ENCODE results near the gene GATB. TPM values are rescaled to one million over a fixed set of nuclear protein-coding genes. Genes with fewer than 3 reads are reported as not detected.

GATB gene
- total and polyA plus RNA-seq, 2 donors (not counting 3 experiments of a cell fraction or from before 2014, with no cell fraction given), result 14.4 to 17.7 TPM

DNA sequence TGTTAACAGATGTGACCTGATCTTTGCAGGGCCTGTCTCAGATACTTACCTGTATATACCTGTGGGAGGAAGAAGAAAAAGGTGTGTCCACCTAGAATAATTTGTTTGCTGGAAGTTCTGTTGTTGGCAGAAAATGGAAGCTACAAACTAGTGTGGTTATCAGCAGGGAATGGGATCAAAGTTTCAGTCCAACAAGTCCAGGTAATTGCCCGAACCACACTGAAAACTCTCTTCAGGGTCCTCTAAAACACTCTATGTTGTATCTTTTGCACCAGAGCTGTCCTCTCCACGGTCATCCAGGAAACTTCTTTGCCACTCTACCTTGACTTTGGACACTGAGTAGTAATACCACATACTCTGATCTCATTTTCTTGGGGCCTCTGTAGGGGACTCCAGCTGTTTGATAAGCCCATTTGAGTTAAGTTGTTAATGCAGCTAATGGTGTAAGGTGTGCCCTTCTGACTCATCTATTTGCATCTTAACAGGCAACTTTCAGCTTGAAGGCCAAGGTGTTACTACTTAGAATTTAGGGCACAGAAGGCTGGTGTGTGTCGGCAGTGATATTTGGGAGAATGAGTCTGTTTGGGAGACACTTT lies 38.7 kb upstream of the GATB start:
- no TSS peak for BruUV-seq (replicated peaks)
- no peak overlapping the region for H3K9ac ChIP-seq (replicated peaks; ENCODE audit: extremely low read depth, insufficient read depth, low read length)
- ChIA-PET CTCF (interaction anchor here (1.2 to 1.6 kb wide), 2 partner anchors 20 to 21 kb away, joined by 3 read pairs; no protein-coding TSS in a partner anchor), POLR2A (no interaction called here)
- dilution Hi-C loops (cut with MboI; ENCODE audit: extremely low pct_ligation_motif_present, low sequenced_read_pairs), result no loop called here
- no peak overlapping the region for H3K4me3 ChIP-seq (replicated peaks in 1 of 3; ENCODE audit: insufficient read depth in 1 of 3, low read depth in 1 of 3, low read length in 3 of 3)
- peaks cover 2 to 3% of the 10 kb centered on the region in 2 experiments for H3K27me3 ChIP-seq (ENCODE audit: control insufficient read depth in 2 of 2, insufficient read depth in 2 of 2, low read length in 2 of 2)
- no peak overlapping the region for H3K27ac ChIP-seq (ENCODE audit: insufficient read depth, low read depth, low read length)
- TF ChIP-seq POLR2A (IDR thresholded peaks at IDR 0.05; ENCODE audit: low read depth, low read length) (no peak), GATA2 (IDR thresholded peaks at IDR 0.05; ENCODE audit: insufficient read depth, insufficient read length, low read depth, low read length) (no peak), EZH2 (IDR thresholded peaks at IDR 0.05; ENCODE audit: borderline replicate concordance, low read depth, low read length, severe bottlenecking) (no peak), POLR2AphosphoS5 (IDR thresholded peaks at IDR 0.05; ENCODE audit: insufficient read depth, low read depth, low read length) (no peak), MYC (IDR thresholded peaks at IDR 0.05; ENCODE audit: low read depth, low read length) (no peak), JUN (IDR thresholded peaks at IDR 0.05; ENCODE audit: borderline replicate concordance, insufficient read depth, insufficient read length, low read depth) (no peak), CTCF (IDR thresholded peaks at IDR 0.05; ENCODE audit: extremely low read depth in 1 of 2, insufficient read depth in 1 of 2, low read depth in 1 of 2, low read length in 2 of 2) (no peak), FOS (IDR thresholded peaks at IDR 0.05; ENCODE audit: borderline replicate concordance, insufficient read depth, low read length) (no peak)
- TF ChIP-seq, protein P1, sequence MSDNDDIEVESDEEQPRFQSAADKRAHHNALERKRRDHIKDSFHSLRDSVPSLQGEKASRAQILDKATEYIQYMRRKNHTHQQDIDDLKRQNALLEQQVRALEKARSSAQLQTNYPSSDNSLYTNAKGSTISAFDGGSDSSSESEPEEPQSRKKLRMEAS (IDR thresholded peaks at IDR 0.05; ENCODE audit: insufficient read depth, insufficient read length), result no peak
- no peaks in the 10 kb centered on the region for H3K9me3 ChIP-seq (replicated peaks; ENCODE audit: control insufficient read depth, insufficient read depth, low read length)
- H3K79me2 ChIP-seq (ENCODE audit: control insufficient read depth, insufficient read depth, low read length), result no peaks in the 10 kb centered on the region
- H3K9me1 ChIP-seq (replicated peaks; ENCODE audit: control insufficient read depth, extremely low read depth, insufficient read depth, low read length), result no peaks in the 10 kb centered on the region
- H2AFZ ChIP-seq (ENCODE audit: low read depth, low read length), result no peak overlapping the region
- H4K20me1 ChIP-seq (replicated peaks; ENCODE audit: control insufficient read depth, extremely low read depth, insufficient read depth, low read length), result no peaks in the 10 kb centered on the region
- DNase-seq (ENCODE audit: low read depth, low spot score) (no peak), FAIRE-seq (no peak)
- no peaks in the 10 kb centered on the region for H3K36me3 ChIP-seq (ENCODE audit: control insufficient read depth in 2 of 2, extremely low read depth in 1 of 2, insufficient read depth in 2 of 2, low read length in 2 of 2)
- no peak overlapping the region for H3K4me2 ChIP-seq (ENCODE audit: insufficient read depth, low read length)
- no peaks in the 10 kb centered on the region for H3K4me1 ChIP-seq (ENCODE audit: control insufficient read depth, extremely low read depth, insufficient read depth, low read length)
- intact Hi-C loops (cut with micrococcal nuclease), result loop anchor here (5.0 kb wide), 1 partner anchor 588 kb away; no protein-coding TSS in a partner anchor
